HepG2 (cell line): ENCODE data around the gene TEX51.

Experiments
- CHD2 ChIP-seq: IDR thresholded peaks from 2 replicates; pipeline ENCODE4 v1.6.1; 2011; ENCODE audit warnings: low read depth, low read length, improper control_type of control experiment
- FOSL2 ChIP-seq: sonication (generic); formaldehyde crosslinking; IDR thresholded peaks from 2 replicates; pipeline ENCODE4 v1.4.0; 2020; ENCODE audit warnings: missing genetic modification reagents
- MYC ChIP-seq: sonication (generic); formaldehyde crosslinking; IDR thresholded peaks from 2 replicates; pipeline ENCODE4 v1.9.0; 2021; ENCODE audit warnings: missing genetic modification reagents, borderline replicate concordance
- POLR2A ChIP-seq, 2 experiments: IDR thresholded peaks; 2 replicates each; pipeline ENCODE4 v1.6.1; 2011; ENCODE audit warnings: low read depth in 2 of 2, low read length in 2 of 2, mild to moderate bottlenecking in 1 of 2, moderate library complexity in 1 of 2; ENCODE audit not compliant: insufficient read depth in 1 of 2
- POLR2AphosphoS5 ChIP-seq: IDR thresholded peaks from 2 replicates; pipeline ENCODE4 v1.6.1; 2012; ENCODE audit warnings: low read depth, low read length
- TARDBP ChIP-seq: sonication (generic); formaldehyde crosslinking; IDR thresholded peaks from 2 replicates; pipeline ENCODE4 v1.8.0; 2022; ENCODE audit warnings: mild to moderate bottlenecking, missing genetic modification reagents
- XRCC5 ChIP-seq: fragments of 200-400 bp; formaldehyde crosslinking; optimal IDR thresholded peaks from 2 replicates; pipeline ENCODE3; 2017; ENCODE audit warnings: mild to moderate bottlenecking, low read length
- ZBTB1 ChIP-seq: sonication (generic); formaldehyde crosslinking; IDR thresholded peaks from 2 replicates; pipeline ENCODE4 v1.4.0; 2020; ENCODE audit warnings: missing genetic modification reagents, borderline replicate concordance
- ZNF143 ChIP-seq: sonication (generic); formaldehyde crosslinking; IDR thresholded peaks from 2 replicates; pipeline ENCODE4 v1.4.0; 2020; ENCODE audit warnings: missing genetic modification reagents
- ZNF274 ChIP-seq: sonication (generic); formaldehyde crosslinking; IDR thresholded peaks from 2 replicates; pipeline ENCODE4 v1.5.1; 2020; ENCODE audit warnings: mild to moderate bottlenecking, missing genetic modification reagents
- ZNF383 ChIP-seq: sonication (generic); formaldehyde crosslinking; IDR thresholded peaks from 2 replicates; pipeline ENCODE4 v1.4.0; 2020; ENCODE audit warnings: missing genetic modification reagents, mild to moderate bottlenecking, borderline replicate concordance
- TF ChIP-seq, protein P1 (sequence below): sonication (generic); formaldehyde crosslinking; IDR thresholded peaks from 2 replicates; pipeline ENCODE4 v1.5.0; 2020; ENCODE audit warnings: mild to moderate bottlenecking, missing genetic modification reagents, moderate library complexity
- TF ChIP-seq, protein P2 (sequence below): sonication (generic); formaldehyde crosslinking; IDR thresholded peaks from 2 replicates; pipeline ENCODE4 v1.9.0; 2021; ENCODE audit warnings: missing genetic modification reagents, borderline replicate concordance

DNA sequence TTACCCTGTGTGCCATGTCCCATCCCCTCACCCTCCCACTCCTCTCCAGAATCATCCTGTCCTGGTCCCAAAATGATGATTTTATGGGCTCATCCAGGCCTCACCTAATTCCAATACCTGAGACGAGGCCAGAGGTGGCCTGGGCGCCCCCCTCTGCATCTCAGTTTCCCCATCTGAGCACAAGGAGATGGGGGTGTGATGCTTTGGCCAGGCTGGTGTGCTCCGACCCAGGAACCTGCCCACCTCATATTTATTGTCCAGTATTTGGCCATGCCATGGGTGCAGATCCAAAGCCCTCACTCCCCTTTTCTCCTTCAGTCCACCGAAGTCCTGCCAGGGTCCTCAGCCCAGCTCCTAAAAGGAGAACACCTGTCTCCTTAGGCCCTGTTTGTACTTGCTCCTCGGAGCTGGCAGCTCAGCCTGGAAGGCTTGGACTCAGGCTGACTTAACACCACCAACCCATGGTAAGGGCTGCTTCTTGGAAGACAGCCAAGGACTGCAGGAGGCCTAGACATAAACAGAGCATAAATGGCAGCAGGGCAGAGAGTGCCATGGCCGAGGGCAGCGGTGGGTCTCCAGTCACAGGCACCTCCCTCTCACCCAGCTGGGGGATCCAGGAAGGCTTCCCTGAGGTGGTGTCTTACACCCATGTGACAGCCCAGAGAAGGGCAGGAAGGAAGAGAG is 3.6 kb downstream of the TEX51 start:
- TF ChIP-seq FOSL2 (CRISPR knock-in tag): no peak
- TF ChIP-seq CHD2: no peak
- TF ChIP-seq XRCC5: no peak
- TF ChIP-seq, protein P1, sequence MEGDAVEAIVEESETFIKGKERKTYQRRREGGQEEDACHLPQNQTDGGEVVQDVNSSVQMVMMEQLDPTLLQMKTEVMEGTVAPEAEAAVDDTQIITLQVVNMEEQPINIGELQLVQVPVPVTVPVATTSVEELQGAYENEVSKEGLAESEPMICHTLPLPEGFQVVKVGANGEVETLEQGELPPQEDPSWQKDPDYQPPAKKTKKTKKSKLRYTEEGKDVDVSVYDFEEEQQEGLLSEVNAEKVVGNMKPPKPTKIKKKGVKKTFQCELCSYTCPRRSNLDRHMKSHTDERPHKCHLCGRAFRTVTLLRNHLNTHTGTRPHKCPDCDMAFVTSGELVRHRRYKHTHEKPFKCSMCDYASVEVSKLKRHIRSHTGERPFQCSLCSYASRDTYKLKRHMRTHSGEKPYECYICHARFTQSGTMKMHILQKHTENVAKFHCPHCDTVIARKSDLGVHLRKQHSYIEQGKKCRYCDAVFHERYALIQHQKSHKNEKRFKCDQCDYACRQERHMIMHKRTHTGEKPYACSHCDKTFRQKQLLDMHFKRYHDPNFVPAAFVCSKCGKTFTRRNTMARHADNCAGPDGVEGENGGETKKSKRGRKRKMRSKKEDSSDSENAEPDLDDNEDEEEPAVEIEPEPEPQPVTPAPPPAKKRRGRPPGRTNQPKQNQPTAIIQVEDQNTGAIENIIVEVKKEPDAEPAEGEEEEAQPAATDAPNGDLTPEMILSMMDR (CRISPR knock-in tag): no peak
- TF ChIP-seq POLR2AphosphoS5: no peak
- no peak for TF ChIP-seq TARDBP (CRISPR knock-in tag)
- TF ChIP-seq MYC (CRISPR knock-in tag): no peak
- no peak for TF ChIP-seq POLR2A (IDR thresholded peaks at IDR 0.05; ENCODE audit: insufficient read depth in 1 of 2, low read depth in 2 of 2, low read length in 2 of 2)
- TF ChIP-seq ZNF383 (CRISPR knock-in tag): no peak
- no peak for TF ChIP-seq ZNF274
- TF ChIP-seq, protein P2, sequence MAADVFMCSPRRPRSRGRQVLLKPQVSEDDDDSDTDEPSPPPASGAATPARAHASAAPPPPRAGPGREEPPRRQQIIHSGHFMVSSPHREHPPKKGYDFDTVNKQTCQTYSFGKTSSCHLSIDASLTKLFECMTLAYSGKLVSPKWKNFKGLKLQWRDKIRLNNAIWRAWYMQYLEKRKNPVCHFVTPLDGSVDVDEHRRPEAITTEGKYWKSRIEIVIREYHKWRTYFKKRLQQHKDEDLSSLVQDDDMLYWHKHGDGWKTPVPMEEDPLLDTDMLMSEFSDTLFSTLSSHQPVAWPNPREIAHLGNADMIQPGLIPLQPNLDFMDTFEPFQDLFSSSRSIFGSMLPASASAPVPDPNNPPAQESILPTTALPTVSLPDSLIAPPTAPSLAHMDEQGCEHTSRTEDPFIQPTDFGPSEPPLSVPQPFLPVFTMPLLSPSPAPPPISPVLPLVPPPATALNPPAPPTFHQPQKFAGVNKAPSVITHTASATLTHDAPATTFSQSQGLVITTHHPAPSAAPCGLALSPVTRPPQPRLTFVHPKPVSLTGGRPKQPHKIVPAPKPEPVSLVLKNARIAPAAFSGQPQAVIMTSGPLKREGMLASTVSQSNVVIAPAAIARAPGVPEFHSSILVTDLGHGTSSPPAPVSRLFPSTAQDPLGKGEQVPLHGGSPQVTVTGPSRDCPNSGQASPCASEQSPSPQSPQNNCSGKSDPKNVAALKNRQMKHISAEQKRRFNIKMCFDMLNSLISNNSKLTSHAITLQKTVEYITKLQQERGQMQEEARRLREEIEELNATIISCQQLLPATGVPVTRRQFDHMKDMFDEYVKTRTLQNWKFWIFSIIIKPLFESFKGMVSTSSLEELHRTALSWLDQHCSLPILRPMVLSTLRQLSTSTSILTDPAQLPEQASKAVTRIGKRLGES: no peak
- no peak for TF ChIP-seq ZBTB1
- no peak for TF ChIP-seq ZNF143 (CRISPR knock-in tag)
